Measurements from ENCODE around the gene TSC1. TPM values are rescaled to one million over a fixed set of nuclear protein-coding genes. Genes with fewer than 3 reads are reported as not detected.

Gene TSC1
- total RNA-seq, 1 experiment from 2014 or later: 40.9 TPM

- intact Hi-C loops (cut with micrococcal nuclease; ENCODE audit: unreplicated experiment): no loop called here
- Histone ChIP-seq H3K4me3 (ENCODE audit: low read depth, low read length, poor library complexity, severe bottlenecking) (no peak overlapping the region), H3K27ac (ENCODE audit: low read depth, low read length, poor library complexity, severe bottlenecking) (no peak overlapping the region), H3K36me3 (ENCODE audit: insufficient read depth, low read length, poor library complexity, severe bottlenecking) (no peaks in the 10 kb centered on the region), H3K4me1 (ENCODE audit: insufficient read depth, low read length, poor library complexity, severe bottlenecking) (no peaks in the 10 kb centered on the region), H3K9me3 (ENCODE audit: low read depth, low read length, poor library complexity, severe bottlenecking) (no peaks in the 10 kb centered on the region), H3K27me3 (replicated peaks; ENCODE audit: insufficient read depth, low read depth, low read length, poor library complexity) (no peaks in the 10 kb centered on the region)
- TF ChIP-seq EZH2 (IDR thresholded peaks at IDR 0.05; ENCODE audit: borderline replicate concordance, low read depth, low read length, poor library complexity, severe bottlenecking) (no peak), CTCF (conservative IDR thresholded peaks at IDR 0.05; ENCODE audit: low read depth, low read length) (no peak)
- BruUV-seq (replicated peaks): no TSS peak
- CTCF ChIA-PET: no interaction called here
- no peak for DNase-seq (ENCODE audit: low spot score)
- POLR2A ChIA-PET (ENCODE audit: low non-redundant PET): no interaction called here
These were observed 67.6 kb downstream of the TSC1 start for GRCh38 chr9:132876849-132877248.

- no peak overlapping the region for H3K27ac ChIP-seq (ENCODE audit: low read depth, low read length, poor library complexity, severe bottlenecking)
- no peaks in the 10 kb centered on the region for H3K27me3 ChIP-seq (replicated peaks; ENCODE audit: insufficient read depth, low read depth, low read length, poor library complexity)
- ChIA-PET CTCF (no interaction called here), POLR2A (ENCODE audit: low non-redundant PET) (no interaction called here)
- no peak overlapping the region for H3K4me3 ChIP-seq (ENCODE audit: low read depth, low read length, poor library complexity, severe bottlenecking)
- TF ChIP-seq CTCF (conservative IDR thresholded peaks at IDR 0.05; ENCODE audit: low read depth, low read length): no peak
- H3K9me3 ChIP-seq (ENCODE audit: low read depth, low read length, poor library complexity, severe bottlenecking): no peaks in the 10 kb centered on the region
- BruUV-seq (replicated peaks): no TSS peak
- no peak for DNase-seq (ENCODE audit: low spot score)
- no peaks in the 10 kb centered on the region for H3K36me3 ChIP-seq (ENCODE audit: insufficient read depth, low read length, poor library complexity, severe bottlenecking)
- intact Hi-C loops (cut with micrococcal nuclease; ENCODE audit: unreplicated experiment): no loop called here
- no peaks in the 10 kb centered on the region for H3K4me1 ChIP-seq (ENCODE audit: insufficient read depth, low read length, poor library complexity, severe bottlenecking)
These were observed 69.3 kb downstream of the TSC1 start for GRCh38 chr9:132875159-132875558.

- Histone ChIP-seq H3K27me3 (replicated peaks; ENCODE audit: insufficient read depth, low read depth, low read length, poor library complexity) (no peaks in the 10 kb centered on the region), H3K36me3 (ENCODE audit: insufficient read depth, low read length, poor library complexity, severe bottlenecking) (no peaks in the 10 kb centered on the region), H3K27ac (ENCODE audit: low read depth, low read length, poor library complexity, severe bottlenecking) (no peak overlapping the region), H3K4me1 (ENCODE audit: insufficient read depth, low read length, poor library complexity, severe bottlenecking) (no peaks in the 10 kb centered on the region), H3K9me3 (ENCODE audit: low read depth, low read length, poor library complexity, severe bottlenecking) (no peaks in the 10 kb centered on the region), H3K4me3 (ENCODE audit: low read depth, low read length, poor library complexity, severe bottlenecking) (no peak overlapping the region)
- intact Hi-C loops (cut with micrococcal nuclease; ENCODE audit: unreplicated experiment): no loop called here
- ChIA-PET POLR2A (ENCODE audit: low non-redundant PET) (no interaction called here), CTCF (no interaction called here)
- no peak for DNase-seq (ENCODE audit: low spot score)
- no peak for TF ChIP-seq EZH2 (IDR thresholded peaks at IDR 0.05; ENCODE audit: borderline replicate concordance, low read depth, low read length, poor library complexity, severe bottlenecking)
- TF ChIP-seq CTCF (conservative IDR thresholded peaks at IDR 0.05; ENCODE audit: low read depth, low read length): no peak
- no TSS peak for BruUV-seq (replicated peaks)
These were observed 71.0 kb downstream of the TSC1 start for GRCh38 chr9:132873403-132873802.

Measured in A673 (cell line).